ENCODE data around the gene GNA14.

The GNA14 gene

GRCh38 chr9:77384406-77384805 lies 263.7 kb downstream of the GNA14 start:
- no peak for DNase-seq

DNA sequence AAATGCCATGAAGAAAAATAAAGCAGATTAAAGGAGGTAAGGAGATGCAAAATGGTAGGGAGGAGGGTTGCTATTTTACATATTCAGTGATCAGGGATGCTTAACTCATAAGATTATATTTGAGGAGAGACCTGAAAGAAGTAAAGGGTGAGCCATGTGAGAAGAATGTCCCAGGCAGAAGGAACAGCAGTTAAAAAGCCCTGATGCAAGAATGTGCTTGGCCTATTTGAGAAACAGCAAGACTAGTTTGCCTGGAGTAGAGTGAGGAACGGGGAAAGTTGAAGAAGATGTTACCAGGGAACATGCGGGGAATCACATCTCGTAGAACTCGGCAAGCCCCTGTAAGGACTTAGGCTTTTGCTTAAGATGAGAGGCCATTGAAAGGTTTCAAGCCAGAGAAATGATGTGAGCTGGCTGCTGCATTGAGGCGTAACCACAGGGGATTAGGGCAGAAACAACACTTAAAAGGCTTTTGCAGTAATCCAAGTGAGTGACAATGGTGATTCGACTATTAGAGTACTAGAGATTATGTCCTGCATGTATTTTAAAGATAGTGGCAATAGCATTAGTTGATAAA lies 272.1 kb downstream of the GNA14 start:
- DNase-seq = no peak

- DNase-seq = no peak
Measured at GRCh38 chr9:77374266-77374665, 273.9 kb downstream of the GNA14 start.

All from T-helper 1 cell (primary cell).